Stimulated activated CD4-positive, alpha-beta T cell treated with anti-CD3 and anti-CD28 coated beads, Interleukin-15, amount 100 ng/mL, for 48 hours (primary cell): ENCODE results near the gene MPP7.

ENCODE experiments used
- DNase-seq, 2 donors: peaks; one replicate each; pipeline ENCODE4 v3.0.0-alpha.2; 2020; ENCODE audit warnings: low read depth in 2 of 2

Gene MPP7

DNA sequence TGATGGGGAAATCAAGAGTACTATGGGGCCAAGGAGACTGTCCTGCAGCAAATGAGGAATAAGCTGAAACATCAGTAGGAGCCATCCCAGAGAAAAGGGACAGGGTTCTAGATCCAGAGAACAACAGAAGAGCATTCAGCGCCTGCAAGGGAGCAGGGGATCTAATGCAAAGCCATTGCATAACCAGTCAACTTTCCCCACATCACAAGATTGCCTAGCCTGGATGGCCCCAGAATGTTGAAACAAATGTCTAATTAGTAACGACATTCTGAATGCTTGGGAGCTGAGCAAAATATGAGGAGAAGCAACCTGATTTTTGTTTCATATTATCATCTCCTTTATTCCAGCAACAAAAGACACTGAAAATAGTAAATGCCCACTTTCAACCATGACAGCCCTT, 2.7 kb upstream of the MPP7 start:
- no peak for DNase-seq

DNA sequence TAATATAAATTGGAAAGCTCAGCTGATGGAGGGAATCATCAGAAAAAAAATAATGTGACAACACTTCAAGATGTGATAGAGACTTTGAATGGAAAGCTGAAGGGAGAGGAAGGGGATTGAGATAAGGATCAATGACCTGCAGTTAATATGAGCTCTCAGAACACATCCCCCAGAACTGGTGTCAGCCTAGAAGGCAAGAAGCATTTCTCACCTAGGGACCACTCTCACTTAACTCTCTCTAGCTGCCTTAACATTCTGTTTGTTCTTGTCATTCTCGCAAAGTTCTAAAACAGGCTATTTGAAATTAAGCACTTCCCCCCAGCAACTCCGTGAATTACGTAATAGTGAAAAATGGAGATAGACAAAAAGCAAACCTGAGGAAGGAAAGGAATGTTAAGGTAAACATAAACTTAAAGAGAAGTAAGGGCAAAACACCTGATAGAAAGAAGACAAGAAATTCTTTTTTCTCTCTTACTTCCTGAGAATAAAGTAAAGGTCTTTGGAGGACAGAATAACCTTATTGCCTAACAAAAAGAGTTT, 1.2 kb upstream of the MPP7 start:
- no peak for DNase-seq

DNA sequence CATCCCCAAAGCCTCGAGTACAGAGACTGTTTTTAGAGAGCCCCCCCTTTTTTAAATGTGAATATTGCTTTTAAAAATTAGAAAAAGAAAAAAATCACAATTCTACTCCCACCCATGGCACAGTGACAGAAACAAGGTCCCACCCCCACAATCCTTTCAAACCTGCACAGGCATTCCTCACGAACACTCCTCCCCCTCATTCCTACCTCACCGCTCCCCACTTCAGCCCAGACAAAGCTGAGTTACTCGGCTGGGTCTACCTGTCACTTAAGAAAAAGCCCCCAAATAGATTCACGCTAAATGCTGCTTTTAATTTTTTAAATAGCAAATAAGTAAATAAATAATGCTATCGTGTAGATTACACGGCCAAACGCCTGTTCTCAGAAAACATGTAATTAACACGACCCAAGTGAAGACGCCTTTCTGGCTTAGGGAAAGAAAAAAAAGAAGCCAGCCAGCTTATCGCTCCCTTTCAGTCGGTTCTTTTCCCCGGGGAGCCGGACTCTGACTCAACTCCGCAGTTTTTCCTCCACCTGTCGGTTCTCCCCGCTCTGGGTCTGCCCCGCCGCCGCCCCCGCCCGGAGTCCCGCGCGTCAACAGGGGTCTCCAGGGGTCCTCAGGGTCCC, 739 bp downstream of the MPP7 start:
- DNase-seq = no peak

DNA sequence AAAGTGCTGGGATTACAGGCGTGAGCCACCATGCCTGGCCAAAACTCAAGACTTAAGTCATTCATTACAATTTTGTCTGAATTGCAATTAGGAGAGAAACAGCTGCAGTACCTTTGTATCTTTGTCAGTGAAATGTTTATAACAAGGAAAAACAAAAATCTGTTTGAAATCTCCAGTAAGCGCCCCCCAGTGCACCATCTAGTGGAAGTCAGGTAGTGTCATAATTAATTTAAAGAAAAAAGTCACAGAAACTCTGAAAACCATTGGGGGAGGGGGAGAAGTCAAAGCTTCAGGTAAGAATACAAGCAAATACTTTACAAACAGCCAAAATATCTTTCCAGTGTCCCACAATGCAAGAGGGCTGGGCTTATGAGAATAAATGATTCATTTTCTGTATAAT, 2.8 kb downstream of the MPP7 start:
- no peak for DNase-seq

DNA sequence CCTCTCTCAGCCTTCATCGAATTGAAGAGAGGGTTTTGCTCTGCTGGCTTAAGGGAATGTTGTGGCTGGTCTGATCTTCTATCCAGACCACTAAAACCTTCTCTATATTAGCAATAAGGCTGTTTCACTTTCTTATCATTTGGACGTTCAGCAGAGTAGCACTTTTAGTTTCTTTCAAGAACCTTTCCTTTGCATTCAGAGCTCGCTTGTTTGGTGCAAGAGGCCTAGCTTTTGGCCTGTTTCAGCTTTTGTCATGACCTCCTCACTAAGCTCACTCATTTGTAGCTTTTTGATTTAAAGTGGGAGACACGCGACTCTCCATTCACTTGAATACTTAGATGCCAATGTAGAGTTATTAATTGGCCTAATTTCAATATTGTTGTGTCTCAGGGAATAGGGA, 3.9 kb downstream of the MPP7 start:
- DNase-seq = no peak

DNA sequence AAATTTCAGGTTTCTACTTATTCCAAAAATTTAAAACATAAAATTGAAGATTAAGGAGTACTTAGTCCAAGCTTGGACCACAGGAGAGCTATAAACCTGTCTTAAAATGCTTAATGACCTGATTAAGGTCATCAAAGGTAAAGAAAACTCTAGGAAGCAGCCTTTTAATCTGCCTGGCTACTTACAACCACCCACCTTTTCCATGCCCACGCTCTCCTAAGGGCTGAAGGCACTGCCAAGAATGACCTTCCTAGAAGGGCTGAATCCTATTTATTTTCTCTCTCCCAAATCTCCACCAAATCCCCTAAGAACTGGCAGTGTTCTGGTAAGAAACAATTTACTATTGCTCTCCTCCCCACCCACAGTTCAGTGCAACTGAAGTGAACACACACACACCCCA, 6.8 kb downstream of the MPP7 start:
- DNase-seq = no peak

DNA sequence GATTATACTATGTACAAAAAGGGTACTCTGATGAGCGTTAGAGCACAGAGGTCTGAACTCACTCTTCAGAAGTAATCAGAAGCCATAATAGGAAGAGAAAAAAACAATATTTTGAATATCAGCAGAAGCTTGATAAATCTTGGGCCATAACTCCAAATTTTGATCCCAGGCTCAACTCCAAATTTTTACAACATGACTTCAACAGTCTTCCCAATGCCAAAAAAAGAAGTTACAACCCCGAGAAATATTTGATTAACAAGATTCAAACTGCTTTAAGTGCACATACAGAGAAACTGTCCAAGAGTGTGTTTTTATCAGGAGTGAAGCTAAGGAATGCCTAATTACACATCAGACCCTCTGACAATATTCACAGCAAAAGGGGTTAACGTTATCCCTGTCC, 7.5 kb downstream of the MPP7 start:
- DNase-seq = no peak

DNA sequence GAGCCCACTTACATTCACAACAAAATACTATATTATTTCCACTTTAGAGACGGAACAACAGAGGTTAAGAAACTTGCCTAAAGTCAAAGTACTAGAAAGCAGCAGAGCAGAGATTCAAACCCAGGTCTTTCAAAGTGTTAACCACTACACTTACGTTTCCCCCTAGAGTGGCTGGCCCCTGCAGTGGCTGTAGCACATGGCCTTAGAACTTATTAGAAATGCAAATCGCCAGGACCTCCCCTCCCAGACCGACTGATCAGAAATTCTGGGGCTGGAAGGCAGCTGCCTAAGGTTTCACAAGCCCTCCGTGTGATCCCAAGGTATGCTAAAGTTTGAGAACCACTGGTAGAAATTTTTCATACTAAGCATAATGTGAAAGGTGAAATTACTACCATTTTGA, 8.1 kb downstream of the MPP7 start:
- DNase-seq = no peak

DNA sequence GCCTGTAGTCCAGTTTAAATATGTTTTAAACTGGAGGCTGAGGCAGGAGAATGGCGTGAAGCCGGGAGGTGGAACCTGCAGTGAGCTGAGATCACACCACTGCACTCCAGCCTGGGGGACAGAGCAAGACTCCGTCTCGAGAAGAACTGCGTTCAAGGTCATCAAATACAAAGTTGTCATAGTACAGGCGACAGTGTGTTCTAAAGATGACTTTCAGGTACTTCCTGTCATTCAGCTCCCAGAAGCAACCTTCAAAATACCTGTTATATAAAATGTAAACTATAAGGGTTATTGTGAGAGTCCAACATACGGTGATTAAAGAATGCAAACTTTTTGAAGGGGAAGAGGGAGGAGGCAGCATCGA, 8.7 kb downstream of the MPP7 start:
- no peak for DNase-seq

DNA sequence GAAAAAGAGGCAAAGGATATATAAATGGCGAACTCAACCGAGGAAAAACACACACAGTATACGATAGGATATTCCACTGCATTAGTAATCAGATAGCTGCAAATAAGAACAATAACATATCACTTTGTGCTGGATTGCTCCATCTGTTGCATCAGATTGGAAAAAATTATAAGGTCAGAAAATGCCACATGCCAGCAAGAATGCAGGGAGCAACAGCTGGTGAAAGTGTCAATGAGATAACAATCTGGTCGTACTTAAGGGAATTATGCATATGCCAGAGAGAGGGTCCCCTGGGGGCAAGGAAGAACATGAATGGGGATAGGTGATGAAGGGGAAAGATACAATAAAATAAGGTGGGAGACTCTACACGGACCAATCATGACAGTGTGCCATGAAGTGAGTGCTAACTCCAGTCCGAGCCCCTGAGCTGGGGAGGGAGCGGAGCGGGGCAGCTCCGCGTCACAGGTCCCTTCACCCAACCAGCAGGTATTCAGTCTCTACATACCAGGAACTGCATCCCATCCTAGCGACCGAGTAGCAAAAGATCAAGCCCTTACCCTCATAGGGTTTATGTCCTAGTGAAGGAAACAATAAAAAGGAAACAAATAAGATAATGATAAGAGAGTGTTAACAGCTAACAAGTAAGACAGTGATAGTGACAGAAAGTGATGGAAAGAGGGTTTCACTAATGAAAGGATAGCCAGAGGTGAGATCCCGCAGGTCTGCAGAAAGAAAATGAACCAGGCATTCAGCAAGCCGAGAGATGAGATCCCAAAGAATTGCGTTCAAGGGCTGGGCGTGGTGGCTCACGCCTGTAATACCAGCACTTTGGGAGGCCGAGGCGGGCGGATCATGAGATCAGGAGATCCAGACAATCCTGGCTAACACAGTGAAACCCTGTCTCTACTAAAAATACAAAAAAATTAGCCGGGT, 9.4 kb downstream of the MPP7 start:
- DNase-seq = no peak

DNA sequence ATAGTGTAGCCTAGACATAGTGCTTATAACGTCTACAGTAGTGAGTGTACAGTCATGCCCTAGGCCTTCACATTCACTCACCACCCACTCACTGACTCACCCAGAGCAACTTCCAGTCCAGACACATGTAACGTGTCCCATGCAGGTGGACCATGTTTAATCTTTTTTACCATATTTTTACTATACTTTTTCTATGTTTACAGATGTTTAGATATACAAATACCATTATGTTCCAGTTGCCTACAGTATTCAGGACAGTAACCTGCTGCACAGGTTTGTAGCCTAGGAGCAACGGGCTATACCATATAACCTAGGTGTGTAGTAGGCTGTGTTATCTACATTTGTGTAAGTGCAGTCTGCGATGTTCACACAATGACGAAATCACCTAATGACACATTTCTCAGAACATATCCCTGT, 11.0 kb downstream of the MPP7 start:
- peak; percentile 55 to 58 for DNase-seq

DNA sequence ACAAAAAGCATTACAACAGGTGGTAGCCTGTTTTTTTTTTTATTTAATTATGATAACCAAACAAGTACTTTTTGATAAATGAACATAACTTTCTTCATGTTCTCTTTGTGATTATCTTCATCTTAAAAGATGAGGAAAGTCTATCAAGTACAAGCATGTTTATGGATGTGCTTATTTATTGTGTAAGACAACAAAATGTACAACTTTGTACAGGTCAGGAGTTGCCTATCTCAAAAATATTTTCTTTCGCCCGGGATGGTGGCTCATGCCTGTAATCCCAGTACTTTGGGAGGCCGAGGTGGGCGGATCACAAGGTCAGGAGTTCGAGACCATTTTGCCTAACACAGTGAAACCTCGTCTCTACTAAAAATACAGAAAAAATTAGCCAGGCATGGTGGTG, 17.0 kb downstream of the MPP7 start:
- DNase-seq = no peak

DNA sequence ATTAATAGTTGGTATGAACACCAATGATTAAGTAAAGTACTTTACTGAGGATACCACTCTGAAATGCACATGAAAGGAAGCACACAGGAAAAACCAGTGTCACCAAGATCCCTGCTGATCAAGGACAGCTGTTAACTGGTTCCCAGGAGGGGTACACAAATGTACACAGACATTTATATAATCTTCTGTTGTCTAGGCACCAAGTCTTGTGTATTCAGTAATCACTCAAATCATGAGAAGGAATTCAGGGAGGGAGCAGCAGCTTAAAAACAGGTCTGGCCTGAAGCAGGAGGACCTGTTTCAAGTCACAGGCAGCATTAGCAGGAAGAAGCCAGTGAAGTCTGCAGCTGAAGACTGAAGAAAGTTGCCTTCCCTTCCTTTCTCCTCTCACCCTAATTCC, 18.7 kb downstream of the MPP7 start:
- DNase-seq = no peak

DNA sequence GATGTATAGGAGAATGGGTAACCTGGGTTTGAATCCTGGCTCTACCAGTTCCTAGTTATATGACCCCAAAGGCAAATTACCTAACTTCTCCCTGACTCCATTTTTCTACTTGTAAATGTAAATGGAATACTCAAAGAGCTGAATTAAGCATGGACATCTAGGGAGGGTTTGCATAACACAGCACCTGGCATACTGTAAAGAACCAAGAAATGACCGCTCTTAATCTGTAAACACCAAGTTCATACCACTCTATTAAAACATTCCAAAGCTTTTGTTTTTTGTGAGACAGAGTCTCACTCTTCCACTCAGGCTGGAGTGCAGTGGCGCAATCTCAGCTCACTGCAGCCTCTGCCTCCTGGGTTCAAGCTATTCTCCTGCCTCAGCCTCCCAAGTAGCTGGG, 19.6 kb downstream of the MPP7 start:
- DNase-seq = no peak

DNA sequence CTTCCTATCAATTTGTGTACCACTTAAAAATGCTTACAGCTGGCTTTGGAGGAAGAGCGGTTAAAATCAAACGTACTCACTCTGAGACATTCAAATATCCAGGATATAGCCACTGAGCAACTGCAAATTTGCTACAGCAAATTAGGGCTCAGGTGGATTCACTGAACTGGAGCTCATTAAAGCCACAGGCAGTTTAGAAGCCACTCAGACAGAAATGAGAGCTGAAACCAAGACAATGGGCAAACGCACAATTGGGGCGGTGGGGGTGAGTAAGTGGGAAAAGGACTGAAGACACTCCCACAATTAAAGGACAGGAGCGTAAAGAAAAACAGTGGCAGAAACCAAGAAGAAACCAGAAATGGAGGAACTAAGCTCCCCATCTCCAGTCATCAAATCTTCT, 20.5 kb downstream of the MPP7 start:
- DNase-seq = no peak

DNA sequence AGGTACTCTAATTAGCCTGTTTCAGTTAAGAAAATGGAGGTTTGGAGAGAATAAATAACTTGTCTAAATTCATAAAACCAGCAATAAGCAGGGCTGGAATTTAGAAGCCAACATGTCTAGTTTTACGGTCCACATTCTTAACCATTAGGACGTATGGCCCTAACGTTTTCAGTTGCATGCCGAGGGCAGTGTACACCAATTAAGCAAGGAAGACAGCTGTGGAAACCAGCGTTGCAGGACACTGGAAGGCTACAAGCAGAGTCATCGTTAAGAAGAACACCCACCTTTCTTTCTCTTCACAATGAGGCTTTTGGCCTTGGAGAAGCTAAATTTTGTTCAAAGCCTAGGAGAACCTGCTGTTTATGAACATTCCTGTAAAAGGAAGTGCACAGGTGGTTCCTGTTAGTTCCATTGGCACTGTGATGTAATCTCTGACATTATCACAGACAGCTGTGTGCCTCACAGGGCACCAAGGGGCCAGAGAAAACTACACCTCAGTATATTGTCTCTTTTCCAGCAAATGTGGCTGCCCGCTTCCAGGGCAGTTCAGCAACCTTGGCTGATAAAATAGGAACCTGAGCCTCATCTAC, 21.0 kb downstream of the MPP7 start:
- no peak for DNase-seq

DNA sequence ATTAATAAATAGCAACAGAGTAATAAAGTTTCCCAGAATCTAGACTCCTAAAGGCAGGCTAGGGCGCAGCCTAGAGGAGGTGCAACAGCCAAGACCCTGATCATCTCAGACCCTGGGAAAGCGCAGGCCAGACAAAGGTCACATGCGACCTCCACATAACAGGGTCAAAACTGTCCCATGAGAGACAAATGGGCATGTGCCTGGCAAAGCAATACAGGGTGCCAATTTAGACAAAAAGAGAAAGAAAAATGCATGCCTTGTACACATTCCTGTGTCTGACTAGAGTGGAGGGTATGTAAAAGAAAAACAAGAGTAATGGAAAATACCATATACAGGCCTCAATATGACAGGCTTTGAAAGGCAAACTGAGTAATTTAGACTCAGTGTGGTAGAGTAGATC, 22.2 kb downstream of the MPP7 start:
- DNase-seq = no peak

DNA sequence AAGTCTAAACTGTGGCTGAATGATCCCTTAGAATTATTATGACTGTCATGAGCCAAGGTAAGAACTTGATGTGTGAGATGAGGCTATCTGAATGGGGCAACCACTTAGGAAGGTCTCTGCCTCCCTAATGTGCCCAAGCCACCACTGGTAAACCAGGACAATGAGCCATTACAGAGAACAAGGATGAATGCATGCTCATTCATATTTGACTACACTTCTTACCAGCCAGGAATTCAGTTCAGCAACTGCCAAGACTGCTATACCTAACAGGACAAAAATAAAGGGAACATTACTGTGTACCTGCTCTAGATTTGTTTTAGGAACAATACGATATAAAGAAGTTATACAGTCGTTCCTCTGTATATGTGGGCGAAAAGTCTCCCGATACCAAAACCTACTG, 23.0 kb downstream of the MPP7 start:
- DNase-seq = no peak

DNA sequence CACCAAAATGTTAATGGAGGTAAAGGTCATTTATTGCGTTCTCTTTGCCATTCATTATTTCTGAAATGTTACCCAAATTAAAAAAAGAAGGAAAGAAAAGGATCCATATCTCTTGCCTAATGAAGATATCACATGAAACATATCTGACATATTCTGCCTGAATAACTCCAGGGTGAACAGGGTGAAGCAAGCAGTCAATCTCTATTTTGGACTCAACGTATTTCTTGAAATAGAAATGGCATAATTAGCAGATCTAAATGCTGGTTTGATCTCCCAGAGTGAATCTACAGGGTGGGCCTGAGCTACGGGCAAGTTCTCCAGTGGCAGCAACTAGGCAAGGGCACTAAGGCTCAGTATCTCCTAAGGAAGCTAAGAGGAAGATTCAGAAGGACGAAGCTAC, 24.0 kb downstream of the MPP7 start:
- no peak for DNase-seq

DNA sequence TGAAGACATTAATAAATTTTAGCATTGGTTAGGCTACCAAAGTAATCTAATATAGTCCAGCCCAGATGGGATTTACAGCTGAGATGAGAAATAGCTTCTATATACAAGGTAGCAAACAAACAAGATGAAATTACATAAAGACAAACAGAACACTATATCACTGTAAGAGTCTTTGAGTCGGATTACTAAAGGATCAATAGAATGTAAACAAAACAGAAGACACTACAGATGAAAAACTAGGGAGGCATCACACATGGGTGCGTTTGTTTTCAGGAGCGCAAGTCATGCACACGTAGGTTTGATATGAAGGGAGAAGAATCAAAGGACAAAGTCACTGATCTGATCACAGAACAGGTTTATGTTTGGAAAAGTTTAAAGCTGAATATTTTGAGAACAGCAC, 26.5 kb downstream of the MPP7 start:
- DNase-seq = no peak

DNA sequence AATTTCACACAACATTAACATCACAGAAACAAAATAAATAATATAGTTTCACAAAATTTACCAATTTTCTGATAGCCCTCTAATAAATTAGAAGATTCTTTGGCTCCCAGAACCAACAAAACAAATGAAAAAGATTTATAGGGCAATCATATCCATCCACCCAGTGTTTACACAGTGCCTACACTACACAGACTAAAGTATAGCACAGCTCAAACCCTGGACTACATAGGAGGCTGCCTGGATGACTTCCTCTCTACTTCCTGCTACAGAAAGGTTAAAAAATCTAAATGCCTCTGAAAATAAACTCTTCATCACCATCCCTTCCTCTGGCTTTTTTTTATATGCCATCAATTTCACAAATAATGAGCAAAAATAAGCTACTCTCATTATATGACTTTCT, 28.4 kb downstream of the MPP7 start:
- no peak for DNase-seq

DNA sequence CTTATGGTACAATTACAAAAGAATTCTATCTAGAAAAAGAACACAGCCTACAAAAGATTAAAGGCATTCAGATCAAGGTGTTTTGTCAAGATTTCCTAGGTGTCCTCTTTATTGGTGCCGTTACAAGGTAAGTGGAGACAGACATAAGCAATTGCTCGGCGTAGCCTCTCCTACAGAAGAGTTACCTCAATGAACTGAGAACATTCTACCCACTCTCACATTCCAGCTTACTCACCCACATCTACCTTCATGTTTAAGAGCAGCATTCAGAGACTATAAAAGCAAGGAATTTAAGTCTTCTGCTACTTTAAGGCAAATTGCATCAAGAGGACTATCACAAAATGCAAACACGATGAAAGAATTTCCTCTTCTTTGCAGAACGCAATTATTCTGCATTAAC, 29.5 kb downstream of the MPP7 start:
- DNase-seq = no peak
